Ishikawa (cell line): ENCODE data around the gene GGT1.

Experiments used
- CEBPB ChIP-seq: IDR thresholded peaks from 2 replicates; pipeline ENCODE4 v1.6.1; 2012
- CREB1 ChIP-seq: IDR thresholded peaks from 2 replicates; pipeline ENCODE4 v1.6.1; 2012; ENCODE audit warnings: low read depth
- EGR1 ChIP-seq: IDR thresholded peaks from 2 replicates; pipeline ENCODE4 v1.6.1; 2012
- EP300 ChIP-seq: IDR thresholded peaks from 2 replicates; pipeline ENCODE4 v1.6.1; 2012; ENCODE audit warnings: borderline replicate concordance
- FOXM1 ChIP-seq: IDR thresholded peaks from 2 replicates; pipeline ENCODE4 v1.6.1; 2012; ENCODE audit warnings: low read depth, borderline replicate concordance
- RAD21 ChIP-seq: IDR thresholded peaks from 2 replicates; pipeline ENCODE4 v1.6.1; 2012; ENCODE audit warnings: low read depth
- TAF1 ChIP-seq: IDR thresholded peaks from 2 replicates; pipeline ENCODE4 v1.6.1; 2012; ENCODE audit warnings: low read depth, mild to moderate bottlenecking
- TCF12 ChIP-seq: IDR thresholded peaks from 2 replicates; pipeline ENCODE4 v1.6.1; 2012; ENCODE audit warnings: low read depth
- TEAD4 ChIP-seq: IDR thresholded peaks from 2 replicates; pipeline ENCODE4 v1.6.1; 2012
- USF1 ChIP-seq: IDR thresholded peaks from 2 replicates; pipeline ENCODE4 v1.6.1; 2012
- YY1 ChIP-seq: IDR thresholded peaks from 2 replicates; pipeline ENCODE4 v1.6.1; 2012; ENCODE audit warnings: low read depth
- ZBTB7A ChIP-seq: IDR thresholded peaks from 2 replicates; pipeline ENCODE4 v1.6.1; 2012; ENCODE audit warnings: low read depth
- TF ChIP-seq, protein P1 (sequence below): IDR thresholded peaks from 2 replicates; pipeline ENCODE4 v1.6.1; 2012; ENCODE audit warnings: low read depth, mild to moderate bottlenecking
- TF ChIP-seq, protein P2 (sequence below): IDR thresholded peaks from 2 replicates; pipeline ENCODE4 v1.6.1; 2012

GRCh38 chr22:24580276-24580675 lies 22.7 kb upstream of the GGT1 start:
- TF ChIP-seq, protein P1, sequence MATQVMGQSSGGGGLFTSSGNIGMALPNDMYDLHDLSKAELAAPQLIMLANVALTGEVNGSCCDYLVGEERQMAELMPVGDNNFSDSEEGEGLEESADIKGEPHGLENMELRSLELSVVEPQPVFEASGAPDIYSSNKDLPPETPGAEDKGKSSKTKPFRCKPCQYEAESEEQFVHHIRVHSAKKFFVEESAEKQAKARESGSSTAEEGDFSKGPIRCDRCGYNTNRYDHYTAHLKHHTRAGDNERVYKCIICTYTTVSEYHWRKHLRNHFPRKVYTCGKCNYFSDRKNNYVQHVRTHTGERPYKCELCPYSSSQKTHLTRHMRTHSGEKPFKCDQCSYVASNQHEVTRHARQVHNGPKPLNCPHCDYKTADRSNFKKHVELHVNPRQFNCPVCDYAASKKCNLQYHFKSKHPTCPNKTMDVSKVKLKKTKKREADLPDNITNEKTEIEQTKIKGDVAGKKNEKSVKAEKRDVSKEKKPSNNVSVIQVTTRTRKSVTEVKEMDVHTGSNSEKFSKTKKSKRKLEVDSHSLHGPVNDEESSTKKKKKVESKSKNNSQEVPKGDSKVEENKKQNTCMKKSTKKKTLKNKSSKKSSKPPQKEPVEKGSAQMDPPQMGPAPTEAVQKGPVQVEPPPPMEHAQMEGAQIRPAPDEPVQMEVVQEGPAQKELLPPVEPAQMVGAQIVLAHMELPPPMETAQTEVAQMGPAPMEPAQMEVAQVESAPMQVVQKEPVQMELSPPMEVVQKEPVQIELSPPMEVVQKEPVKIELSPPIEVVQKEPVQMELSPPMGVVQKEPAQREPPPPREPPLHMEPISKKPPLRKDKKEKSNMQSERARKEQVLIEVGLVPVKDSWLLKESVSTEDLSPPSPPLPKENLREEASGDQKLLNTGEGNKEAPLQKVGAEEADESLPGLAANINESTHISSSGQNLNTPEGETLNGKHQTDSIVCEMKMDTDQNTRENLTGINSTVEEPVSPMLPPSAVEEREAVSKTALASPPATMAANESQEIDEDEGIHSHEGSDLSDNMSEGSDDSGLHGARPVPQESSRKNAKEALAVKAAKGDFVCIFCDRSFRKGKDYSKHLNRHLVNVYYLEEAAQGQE, result no peak
- TF ChIP-seq TEAD4, result no peak
- no peak for TF ChIP-seq RAD21
- no peak for TF ChIP-seq CEBPB
- TF ChIP-seq TCF12, result no peak
- TF ChIP-seq EP300, result no peak
- TF ChIP-seq FOXM1, result no peak
- no peak for TF ChIP-seq ZBTB7A
- TF ChIP-seq YY1, result no peak
- TF ChIP-seq CREB1, result no peak
- no peak for TF ChIP-seq EGR1
- TF ChIP-seq, protein P2, sequence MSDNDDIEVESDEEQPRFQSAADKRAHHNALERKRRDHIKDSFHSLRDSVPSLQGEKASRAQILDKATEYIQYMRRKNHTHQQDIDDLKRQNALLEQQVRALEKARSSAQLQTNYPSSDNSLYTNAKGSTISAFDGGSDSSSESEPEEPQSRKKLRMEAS, result no peak
- no peak for TF ChIP-seq USF1
- TF ChIP-seq TAF1, result no peak
